ENCODE results near the gene TET1.
A peak's percentile ranks its signal among the peaks of the same experiment; 100 is the strongest.

The TET1 gene

GRCh38 chr10:68560943-68561864 lies 1.1 kb downstream of the TET1 start:
- TF ChIP-seq FOXP2 (optimal IDR thresholded peaks at IDR 0.05; ENCODE audit: borderline replicate concordance, extremely low read depth, extremely low read length, insufficient read depth) (no peak), TAF1 (IDR thresholded peaks at IDR 0.05; ENCODE audit: borderline replicate concordance, insufficient read depth, low read length) (no peak), POLR2AphosphoS5 (IDR thresholded peaks at IDR 0.05; ENCODE audit: low read depth, low read length) (no peak), SIN3A (IDR thresholded peaks at IDR 0.05; ENCODE audit: borderline replicate concordance, insufficient read depth, low read length) (no peak), REST (IDR thresholded peaks at IDR 0.05; ENCODE audit: insufficient read depth in 1 of 2, low read depth in 2 of 2, low read length in 2 of 2) (no peak)

GRCh38 chr10:68561865-68562649 lies 1.9 kb downstream of the TET1 start:
- TF ChIP-seq REST (IDR thresholded peaks at IDR 0.05; ENCODE audit: insufficient read depth in 1 of 2, low read depth in 2 of 2, low read length in 2 of 2) (no peak), POLR2AphosphoS5 (IDR thresholded peaks at IDR 0.05; ENCODE audit: low read depth, low read length) (no peak), FOXP2 (optimal IDR thresholded peaks at IDR 0.05; ENCODE audit: borderline replicate concordance, extremely low read depth, extremely low read length, insufficient read depth) (no peak)

GRCh38 chr10:68562661-68563570 lies 2.8 kb downstream of the TET1 start:
- TF ChIP-seq FOXP2 (optimal IDR thresholded peaks at IDR 0.05; ENCODE audit: borderline replicate concordance, extremely low read depth, extremely low read length, insufficient read depth) (no peak), TAF1 (IDR thresholded peaks at IDR 0.05; ENCODE audit: borderline replicate concordance, insufficient read depth, low read length) (peak; percentile 40; the same call in 1 of the 2 replicates), SIN3A (IDR thresholded peaks at IDR 0.05; ENCODE audit: borderline replicate concordance, insufficient read depth, low read length) (no peak; the same call in 1 of the 2 replicates), POLR2AphosphoS5 (IDR thresholded peaks at IDR 0.05; ENCODE audit: low read depth, low read length) (no peak), REST (IDR thresholded peaks at IDR 0.05; ENCODE audit: insufficient read depth in 1 of 2, low read depth in 2 of 2, low read length in 2 of 2) (no peak)

- TF ChIP-seq FOXP2 (optimal IDR thresholded peaks at IDR 0.05; ENCODE audit: borderline replicate concordance, extremely low read depth, extremely low read length, insufficient read depth) (no peak), POLR2AphosphoS5 (IDR thresholded peaks at IDR 0.05; ENCODE audit: low read depth, low read length) (no peak), REST (IDR thresholded peaks at IDR 0.05; ENCODE audit: insufficient read depth in 1 of 2, low read depth in 2 of 2, low read length in 2 of 2) (no peak), TAF1 (IDR thresholded peaks at IDR 0.05; ENCODE audit: borderline replicate concordance, insufficient read depth, low read length) (no peak), SIN3A (IDR thresholded peaks at IDR 0.05; ENCODE audit: borderline replicate concordance, insufficient read depth, low read length) (no peak)
Measured at GRCh38 chr10:68564712-68565111, 4.6 kb downstream of the TET1 start.

All from PFSK-1 (cell line).